NCI-H2227 (cell line): ENCODE measurements around the gene ANKRD28.
A peak's percentile ranks its signal among the peaks of the same experiment; 100 is the strongest.
"Not testable (repeated sequence)": the region's sequence is repeated elsewhere in the genome, so short reads cannot be mapped to it uniquely, and the experiment has no call there.

Source experiments
- DNase-seq: peaks from one replicate; lab custom pipeline; 2025; ENCODE audit not compliant: unreplicated experiment; lab: John Stamatoyannopoulos, UW

ANKRD28 gene

GRCh38 chr3:15797642-15798303 lies at the start of gene ANKRD28:
TSS of gene ANKRD28 (minus strand) at chr3:15797979. CDS start at chr3:15796521, 1,458 bp downstream.
- DNase-seq: peak; percentile 38

GRCh38 chr3:15847239-15847638 lies 49.5 kb upstream of the ANKRD28 start:
- DNase-seq: no peak

- no peak for DNase-seq
Measured at GRCh38 chr3:15846606-15847005, 48.8 kb upstream of the ANKRD28 start.

GRCh38 chr3:15845475-15845874 lies 47.7 kb upstream of the ANKRD28 start:
- DNase-seq: no peak

GRCh38 chr3:15844889-15845288 lies 47.1 kb upstream of the ANKRD28 start:
- DNase-seq: no peak

GRCh38 chr3:15841091-15841973 lies 43.6 kb upstream of the ANKRD28 start:
- not testable (repeated sequence) for DNase-seq

- no peak for DNase-seq
Measured at GRCh38 chr3:15839568-15839967, 41.8 kb upstream of the ANKRD28 start.

- no peak for DNase-seq
Measured at GRCh38 chr3:15831927-15832326, 34.1 kb upstream of the ANKRD28 start.

- no peak for DNase-seq
Measured at GRCh38 chr3:15825016-15825415, 27.2 kb upstream of the ANKRD28 start.

- DNase-seq: no peak
Measured at GRCh38 chr3:15823092-15823491, 25.3 kb upstream of the ANKRD28 start.

- no peak for DNase-seq
Measured at GRCh38 chr3:15822281-15822680, 24.5 kb upstream of the ANKRD28 start.

- DNase-seq: no peak
Measured at GRCh38 chr3:15820911-15821310, 23.1 kb upstream of the ANKRD28 start.

GRCh38 chr3:15819576-15819975 lies 21.8 kb upstream of the ANKRD28 start:
- no peak for DNase-seq

GRCh38 chr3:15819043-15819442 lies 21.3 kb upstream of the ANKRD28 start:
- no peak for DNase-seq

- DNase-seq: peak; percentile 22
Measured at GRCh38 chr3:15815696-15816095, 17.9 kb upstream of the ANKRD28 start.

- not testable (repeated sequence) for DNase-seq
Measured at GRCh38 chr3:15813079-15813478, 15.3 kb upstream of the ANKRD28 start.

- DNase-seq: no peak
Measured at GRCh38 chr3:15812183-15812582, 14.4 kb upstream of the ANKRD28 start.

GRCh38 chr3:15810702-15811101 lies 12.9 kb upstream of the ANKRD28 start:
- no peak for DNase-seq

- no peak for DNase-seq
Measured at GRCh38 chr3:15809313-15809712, 11.5 kb upstream of the ANKRD28 start.

GRCh38 chr3:15808679-15809310 lies 11.0 kb upstream of the ANKRD28 start:
- DNase-seq: no peak

GRCh38 chr3:15805756-15806266 lies 8.0 kb upstream of the ANKRD28 start:
- DNase-seq: no peak
